Stimulated activated CD8-positive, alpha-beta memory T cell treated with anti-CD3 and anti-CD28 coated beads, Interleukin-7, amount 100 ng/mL, for 1 hour (primary cell): ENCODE results near the gene CTNNA1.
"Not testable (repeated sequence)": the region's sequence is repeated elsewhere in the genome, so short reads cannot be mapped to it uniquely, and the experiment has no call there.

Source experiments
- DNase-seq, 2 donors: peaks; one replicate each; pipeline ENCODE4 v3.0.0-alpha.2; 2020; ENCODE audit warnings: low read depth in 2 of 2

CTNNA1 gene, protein sequence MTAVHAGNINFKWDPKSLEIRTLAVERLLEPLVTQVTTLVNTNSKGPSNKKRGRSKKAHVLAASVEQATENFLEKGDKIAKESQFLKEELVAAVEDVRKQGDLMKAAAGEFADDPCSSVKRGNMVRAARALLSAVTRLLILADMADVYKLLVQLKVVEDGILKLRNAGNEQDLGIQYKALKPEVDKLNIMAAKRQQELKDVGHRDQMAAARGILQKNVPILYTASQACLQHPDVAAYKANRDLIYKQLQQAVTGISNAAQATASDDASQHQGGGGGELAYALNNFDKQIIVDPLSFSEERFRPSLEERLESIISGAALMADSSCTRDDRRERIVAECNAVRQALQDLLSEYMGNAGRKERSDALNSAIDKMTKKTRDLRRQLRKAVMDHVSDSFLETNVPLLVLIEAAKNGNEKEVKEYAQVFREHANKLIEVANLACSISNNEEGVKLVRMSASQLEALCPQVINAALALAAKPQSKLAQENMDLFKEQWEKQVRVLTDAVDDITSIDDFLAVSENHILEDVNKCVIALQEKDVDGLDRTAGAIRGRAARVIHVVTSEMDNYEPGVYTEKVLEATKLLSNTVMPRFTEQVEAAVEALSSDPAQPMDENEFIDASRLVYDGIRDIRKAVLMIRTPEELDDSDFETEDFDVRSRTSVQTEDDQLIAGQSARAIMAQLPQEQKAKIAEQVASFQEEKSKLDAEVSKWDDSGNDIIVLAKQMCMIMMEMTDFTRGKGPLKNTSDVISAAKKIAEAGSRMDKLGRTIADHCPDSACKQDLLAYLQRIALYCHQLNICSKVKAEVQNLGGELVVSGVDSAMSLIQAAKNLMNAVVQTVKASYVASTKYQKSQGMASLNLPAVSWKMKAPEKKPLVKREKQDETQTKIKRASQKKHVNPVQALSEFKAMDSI

DNA sequence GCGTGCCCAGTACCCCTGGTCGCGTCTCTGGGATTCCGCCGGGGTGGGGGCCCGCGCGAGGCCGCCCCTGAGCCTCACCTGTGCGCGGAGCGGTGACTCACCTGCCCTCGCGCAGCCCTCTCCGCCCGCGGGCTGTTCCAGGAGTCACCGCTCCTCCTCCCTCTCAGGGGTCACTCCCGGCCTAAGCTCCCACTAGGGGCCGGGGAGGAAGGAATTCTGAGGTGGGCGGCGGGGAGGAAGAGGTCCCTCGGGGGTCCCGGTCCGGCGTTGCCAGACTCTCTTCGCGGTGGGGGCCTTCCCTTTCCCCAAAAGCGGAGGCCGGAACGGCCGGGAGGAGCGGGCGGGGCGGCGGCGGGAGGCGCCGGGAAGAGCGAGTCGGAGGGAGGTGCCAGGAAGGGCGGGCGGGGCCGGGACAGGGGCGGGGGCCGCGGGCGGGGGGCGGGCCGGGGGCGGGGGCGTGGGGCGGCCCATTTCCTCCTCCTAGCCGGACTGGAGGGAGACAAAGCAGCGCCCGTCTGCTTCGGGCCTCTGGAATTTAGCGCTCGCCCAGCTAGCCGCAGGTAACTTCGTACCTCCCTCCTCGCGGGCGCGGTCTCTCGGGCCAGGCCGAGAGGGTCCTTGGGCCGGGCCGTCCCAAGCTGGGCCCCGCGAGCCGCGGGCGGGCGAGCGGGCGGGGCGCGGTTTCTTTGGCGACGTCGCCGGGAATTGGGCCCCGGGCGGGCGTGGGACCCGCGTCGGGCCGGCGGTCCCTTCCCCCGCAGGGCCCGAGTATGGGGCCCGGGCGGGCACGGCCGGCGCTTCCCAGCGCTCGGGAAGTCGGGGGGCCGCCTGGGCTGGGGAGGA is at the start of gene CTNNA1:
Gene CTNNA1, plus strand, starts transcription at position 475 of the 843 bp plus-strand sequence. CDS start 28,500 bp downstream, outside the sequence.
- peak; percentile 21 to 28 for DNase-seq

GRCh38 chr5:138703777-138704176 is 49.4 kb upstream of the CTNNA1 start:
- not testable (repeated sequence) for DNase-seq

DNA sequence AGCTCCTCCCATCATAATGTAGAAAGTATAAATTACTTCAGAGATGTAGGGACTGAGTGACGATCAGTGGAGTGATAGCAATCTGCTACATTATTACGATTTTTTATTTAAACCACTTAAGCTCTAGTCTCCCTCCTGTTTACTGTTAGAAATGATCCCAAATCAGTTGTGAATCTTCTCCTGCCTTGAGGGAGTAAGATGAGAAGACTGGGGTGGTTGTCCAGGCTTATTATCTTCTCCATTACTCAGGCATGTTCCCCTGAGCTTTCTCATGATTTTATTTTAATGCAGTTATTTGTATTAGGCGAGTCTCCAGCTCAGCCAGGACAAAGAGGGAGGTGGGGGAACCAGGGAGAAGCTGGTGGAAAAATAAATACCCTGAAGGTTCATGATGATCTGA is 48.2 kb upstream of the CTNNA1 start:
- DNase-seq, result no peak

GRCh38 chr5:138705567-138705966 is 47.7 kb upstream of the CTNNA1 start:
- DNase-seq, result no peak

GRCh38 chr5:138706655-138707480 is 46.4 kb upstream of the CTNNA1 start:
- DNase-seq, result no peak

DNA sequence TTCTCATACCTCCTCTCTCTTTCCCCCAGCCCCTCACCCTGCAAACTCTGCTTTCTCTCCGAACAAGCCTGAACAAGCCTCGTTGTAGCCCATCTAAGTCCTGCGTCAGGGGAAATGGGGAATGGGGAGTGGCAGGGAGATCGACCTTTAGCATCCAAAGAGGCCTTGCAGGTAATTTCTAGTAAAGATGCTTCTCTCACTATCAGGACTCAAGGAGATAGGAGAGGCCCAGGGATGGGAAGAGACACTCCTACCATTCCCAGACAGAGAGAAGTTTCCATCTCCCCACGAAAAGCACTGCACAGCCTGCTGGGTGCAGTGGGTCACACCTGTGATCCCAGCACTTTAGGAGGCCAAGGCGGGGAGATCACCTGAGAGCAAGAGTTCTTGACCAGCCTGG is 44.4 kb upstream of the CTNNA1 start:
- no peak for DNase-seq

DNA sequence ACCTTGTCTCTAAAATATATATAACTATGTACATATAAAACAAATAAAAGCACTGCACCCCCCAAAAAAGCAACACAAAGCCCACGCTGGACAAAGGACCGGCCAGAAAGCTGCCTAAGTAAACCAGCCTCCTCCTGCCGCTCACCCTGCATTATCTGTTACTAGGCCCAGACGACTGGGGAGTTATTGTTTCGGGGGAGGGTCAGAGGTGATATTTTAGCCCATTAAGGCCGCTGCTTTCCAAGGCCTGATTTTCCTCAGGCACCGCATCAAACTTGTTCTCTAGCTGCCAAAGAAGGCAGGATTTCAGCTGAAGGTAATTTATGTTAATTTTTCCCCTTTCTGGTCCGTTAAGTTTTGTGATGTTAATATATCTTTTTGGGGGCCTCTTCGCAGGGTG is 44.0 kb upstream of the CTNNA1 start:
- DNase-seq, result no peak

GRCh38 chr5:138711087-138711486 is 42.1 kb upstream of the CTNNA1 start:
- no peak for DNase-seq

- no peak for DNase-seq
These were observed 41.4 kb upstream of the CTNNA1 start for GRCh38 chr5:138711811-138712210.

GRCh38 chr5:138712324-138712723 is 40.9 kb upstream of the CTNNA1 start:
- DNase-seq, result no peak

- DNase-seq, result no peak
These were observed 40.4 kb upstream of the CTNNA1 start for GRCh38 chr5:138712791-138713190.

GRCh38 chr5:138713247-138713646 is 40.0 kb upstream of the CTNNA1 start:
- no peak for DNase-seq

- no peak for DNase-seq
These were observed 38.5 kb upstream of the CTNNA1 start for GRCh38 chr5:138714694-138715093.

DNA sequence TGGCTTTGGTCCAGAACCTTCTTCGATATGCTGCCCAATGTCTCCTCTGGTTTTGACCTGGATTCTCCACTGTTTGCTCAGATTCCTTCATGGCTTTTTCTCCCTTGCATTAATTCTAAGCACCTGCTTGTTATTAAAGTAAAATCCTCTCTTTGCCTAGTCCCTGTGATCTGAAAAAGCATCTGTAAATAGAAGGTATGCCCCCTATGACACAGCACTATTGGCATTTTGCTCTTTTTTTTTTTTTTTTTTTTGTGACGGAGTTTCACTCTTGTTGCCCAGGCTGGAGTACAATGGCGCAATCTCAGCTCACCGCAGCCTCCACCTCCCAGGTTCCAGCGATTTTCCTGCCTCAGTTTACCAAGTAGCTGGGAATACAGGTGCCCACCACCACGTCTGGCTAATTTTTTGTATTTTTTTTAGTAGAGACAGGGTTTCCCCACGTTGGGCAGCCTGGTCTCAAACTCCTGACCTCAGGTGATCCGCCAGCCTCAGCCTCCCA is 37.2 kb upstream of the CTNNA1 start:
- DNase-seq, result not testable (repeated sequence)

- no peak for DNase-seq
These were observed 36.7 kb upstream of the CTNNA1 start for GRCh38 chr5:138716456-138716924.

DNA sequence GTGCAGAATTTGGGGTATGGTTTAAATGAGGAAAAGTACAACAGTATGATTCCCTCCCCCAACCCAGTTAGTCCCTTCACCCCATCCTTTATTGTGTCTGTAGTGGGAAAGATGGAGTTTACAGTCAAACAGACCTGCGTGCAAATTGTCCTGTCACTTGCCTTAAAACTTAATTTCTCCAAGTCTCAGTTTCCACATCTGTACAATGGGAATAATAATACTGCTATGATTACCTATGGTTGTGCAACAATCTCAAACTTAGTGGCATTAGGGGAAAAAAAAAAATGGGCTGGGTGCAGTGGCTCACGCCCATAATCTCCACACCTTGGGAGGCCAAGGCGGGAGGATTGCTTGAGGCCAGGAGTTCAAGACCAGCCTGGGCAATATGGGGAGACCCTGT is 35.8 kb upstream of the CTNNA1 start:
- no peak for DNase-seq

DNA sequence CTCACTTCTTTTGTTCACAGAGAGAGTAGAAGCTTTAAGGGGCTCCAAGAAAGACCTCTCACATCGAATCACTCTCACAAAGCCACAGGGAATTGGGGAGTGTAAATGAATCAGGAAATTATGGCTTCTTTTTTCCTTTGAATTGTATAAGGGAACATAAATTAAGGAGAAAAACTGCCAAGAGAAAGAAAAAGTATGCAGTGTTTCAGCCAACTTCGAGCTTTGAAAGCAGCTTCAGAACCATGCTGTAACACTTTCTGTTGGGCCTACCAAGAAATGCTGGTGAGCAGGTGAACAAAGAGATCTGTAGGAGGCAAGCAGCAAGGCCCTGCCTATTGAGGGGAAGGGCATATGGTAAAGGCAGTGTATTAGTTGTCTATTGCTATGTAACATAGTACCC is 33.4 kb upstream of the CTNNA1 start:
- no peak for DNase-seq

DNA sequence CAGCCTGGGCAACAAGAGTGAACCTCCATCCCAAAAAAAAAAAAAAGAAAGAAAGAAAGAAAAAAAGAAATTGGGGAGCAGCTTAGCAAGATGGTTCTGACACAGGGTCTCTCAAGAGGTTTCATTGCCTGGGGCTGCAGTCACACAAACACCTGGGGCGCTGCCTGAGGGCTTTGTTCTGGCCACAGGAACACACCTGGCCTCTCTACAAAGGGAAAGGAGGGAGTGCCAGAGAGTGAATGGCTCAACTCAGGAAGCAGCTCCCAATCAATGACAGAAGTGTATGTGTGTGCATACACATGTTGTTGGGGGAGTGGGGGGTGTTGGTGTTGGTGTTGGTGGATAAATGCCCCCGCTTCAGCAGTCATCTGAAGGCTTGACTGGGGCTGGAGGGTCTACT is 32.4 kb upstream of the CTNNA1 start:
- DNase-seq, result no peak

GRCh38 chr5:138721979-138722378 is 31.2 kb upstream of the CTNNA1 start:
- no peak for DNase-seq

DNA sequence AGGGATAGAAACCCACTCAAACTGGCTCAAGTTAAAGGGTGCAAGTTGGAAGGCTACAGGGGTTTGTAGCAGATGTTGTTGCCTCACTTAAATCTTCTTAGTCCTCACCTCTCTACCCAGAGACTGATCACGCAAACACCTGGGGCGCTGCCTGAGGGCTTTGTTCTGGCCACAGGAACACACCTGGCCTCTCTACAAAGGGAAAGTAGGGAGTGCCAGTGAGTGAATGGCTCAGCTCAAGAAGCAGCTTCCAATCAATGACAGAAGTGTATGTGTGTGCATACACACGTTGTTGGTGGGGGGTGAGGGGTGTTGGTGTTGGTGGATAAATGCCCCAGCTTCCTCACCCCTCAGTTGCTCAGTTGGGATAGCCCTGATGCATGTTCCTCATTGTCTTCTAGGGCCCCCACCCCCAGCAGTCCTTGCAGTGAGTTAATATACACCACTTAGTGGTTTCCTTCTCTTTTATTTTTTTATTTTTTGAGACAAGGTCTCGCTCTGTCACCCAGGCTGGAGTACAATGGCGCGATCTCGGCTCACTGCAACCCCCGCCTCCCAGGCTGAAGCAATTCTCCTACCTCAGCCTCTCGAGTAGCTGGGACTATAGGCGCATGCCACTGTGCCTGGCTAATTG is 30.6 kb upstream of the CTNNA1 start:
- DNase-seq, result no peak
